Activated gamma-delta T cell treated with Interleukin-2 at 50 U/mL for 16 hours (primary cell): ENCODE results near the gene MR1.

ENCODE experiments used
- DNase-seq: peaks from one replicate; pipeline ENCODE4 v3.0.0-alpha.2; 2020

MR1 gene

GRCh38 chr1:181092883-181093458, 59.2 kb downstream of the MR1 start:
- no peak for DNase-seq

GRCh38 chr1:181094416-181095212, 60.8 kb downstream of the MR1 start:
- no peak for DNase-seq

GRCh38 chr1:181095260-181095659, 61.5 kb downstream of the MR1 start:
- DNase-seq: no peak

- no peak for DNase-seq
Observed at GRCh38 chr1:181095763-181096184, 62.0 kb downstream of the MR1 start.

GRCh38 chr1:181097242-181097641, 63.5 kb downstream of the MR1 start:
- no peak for DNase-seq

GRCh38 chr1:181099152-181100014, 65.6 kb downstream of the MR1 start:
- DNase-seq: no peak

- no peak for DNase-seq
Observed at GRCh38 chr1:181100015-181100905, 66.5 kb downstream of the MR1 start.

- no peak for DNase-seq
Observed at GRCh38 chr1:181100934-181101333, 67.2 kb downstream of the MR1 start.

GRCh38 chr1:181101581-181102226, 67.9 kb downstream of the MR1 start:
- DNase-seq: no peak

- no peak for DNase-seq
Observed at GRCh38 chr1:181102841-181103240, 69.1 kb downstream of the MR1 start.

- DNase-seq: no peak
Observed at GRCh38 chr1:181103399-181103798, 69.6 kb downstream of the MR1 start.

- no peak for DNase-seq
Observed at GRCh38 chr1:181104042-181104789, 70.4 kb downstream of the MR1 start.

- peak; percentile 45 for DNase-seq
Observed at GRCh38 chr1:181104790-181105133, 71.0 kb downstream of the MR1 start.

GRCh38 chr1:181105134-181106021, 71.6 kb downstream of the MR1 start:
- peak; percentile 92 for DNase-seq

GRCh38 chr1:181106022-181106312, 72.2 kb downstream of the MR1 start:
- DNase-seq: no peak

- no peak for DNase-seq
Observed at GRCh38 chr1:181106479-181106878, 72.7 kb downstream of the MR1 start.

GRCh38 chr1:181107711-181108110, 73.9 kb downstream of the MR1 start:
- no peak for DNase-seq

GRCh38 chr1:181108304-181108867, 74.6 kb downstream of the MR1 start:
- no peak for DNase-seq

GRCh38 chr1:181110013-181110412, 76.2 kb downstream of the MR1 start:
- DNase-seq: no peak
